GM19324 (cell line): Measurements from ENCODE around the gene ZCCHC17.
"Not testable (repeated sequence)": the region's sequence is repeated elsewhere in the genome, so short reads cannot be mapped to it uniquely, and the experiment has no call there.

Experiments used
- ATAC-seq: cut with Tn5 transposase; IDR thresholded peaks from one replicate; pipeline ENCODE4 v1.9.1; 2021; ENCODE audit warnings: mild to moderate bottlenecking, moderate library complexity; ENCODE audit not compliant: unreplicated experiment, low FRiP score

Gene ZCCHC17

GRCh38 chr1:31296486-31297276, at the start of gene ZCCHC17, which contains the start of gene SNRNP40:
Gene ZCCHC17, plus strand, starts transcription at chr1:31297032. Its CDS starts 13,067 bp downstream, at chr1:31310099.
Gene SNRNP40, minus strand, starts transcription at chr1:31296788. Its CDS starts 37 bp downstream, at chr1:31296751.
- ATAC-seq = peak; percentile 94

GRCh38 chr1:31248276-31248675, 48.6 kb upstream of the ZCCHC17 start:
- ATAC-seq = no peak

- no peak for ATAC-seq
Measured at GRCh38 chr1:31249854-31250253, 47.0 kb upstream of the ZCCHC17 start.

GRCh38 chr1:31257213-31257612, 39.6 kb upstream of the ZCCHC17 start:
- ATAC-seq = no peak

GRCh38 chr1:31258581-31258980, 38.3 kb upstream of the ZCCHC17 start:
- ATAC-seq = no peak

- ATAC-seq = no peak
Measured at GRCh38 chr1:31259746-31260145, 37.1 kb upstream of the ZCCHC17 start.

- no peak for ATAC-seq
Measured at GRCh38 chr1:31261916-31262315, 34.9 kb upstream of the ZCCHC17 start.

GRCh38 chr1:31262393-31262792, 34.4 kb upstream of the ZCCHC17 start:
- ATAC-seq = not testable (repeated sequence)

- ATAC-seq = no peak
Measured at GRCh38 chr1:31263408-31263807, 33.4 kb upstream of the ZCCHC17 start.

- ATAC-seq = no peak
Measured at GRCh38 chr1:31264790-31265386, 31.9 kb upstream of the ZCCHC17 start.

- no peak for ATAC-seq
Measured at GRCh38 chr1:31266547-31266946, 30.3 kb upstream of the ZCCHC17 start.

- ATAC-seq = no peak
Measured at GRCh38 chr1:31272369-31272768, 24.5 kb upstream of the ZCCHC17 start.

- no peak for ATAC-seq
Measured at GRCh38 chr1:31273619-31274018, 23.2 kb upstream of the ZCCHC17 start.

GRCh38 chr1:31282426-31282825, 14.4 kb upstream of the ZCCHC17 start:
- not testable (repeated sequence) for ATAC-seq

- not testable (repeated sequence) for ATAC-seq
Measured at GRCh38 chr1:31287791-31288190, 9.0 kb upstream of the ZCCHC17 start.

GRCh38 chr1:31289021-31289420, 7.8 kb upstream of the ZCCHC17 start:
- ATAC-seq = no peak

- ATAC-seq = no peak
Measured at GRCh38 chr1:31295874-31296485, 852 bp upstream of the ZCCHC17 start.

GRCh38 chr1:31297277-31298247, 730 bp downstream of the ZCCHC17 start:
- peak; percentile 18 for ATAC-seq

- no peak for ATAC-seq
Measured at GRCh38 chr1:31299365-31299764, 2.5 kb downstream of the ZCCHC17 start.

GRCh38 chr1:31300193-31300592, 3.4 kb downstream of the ZCCHC17 start:
- ATAC-seq = no peak
